ENCODE data around the gene HKDC1.

HKDC1 gene

DNA sequence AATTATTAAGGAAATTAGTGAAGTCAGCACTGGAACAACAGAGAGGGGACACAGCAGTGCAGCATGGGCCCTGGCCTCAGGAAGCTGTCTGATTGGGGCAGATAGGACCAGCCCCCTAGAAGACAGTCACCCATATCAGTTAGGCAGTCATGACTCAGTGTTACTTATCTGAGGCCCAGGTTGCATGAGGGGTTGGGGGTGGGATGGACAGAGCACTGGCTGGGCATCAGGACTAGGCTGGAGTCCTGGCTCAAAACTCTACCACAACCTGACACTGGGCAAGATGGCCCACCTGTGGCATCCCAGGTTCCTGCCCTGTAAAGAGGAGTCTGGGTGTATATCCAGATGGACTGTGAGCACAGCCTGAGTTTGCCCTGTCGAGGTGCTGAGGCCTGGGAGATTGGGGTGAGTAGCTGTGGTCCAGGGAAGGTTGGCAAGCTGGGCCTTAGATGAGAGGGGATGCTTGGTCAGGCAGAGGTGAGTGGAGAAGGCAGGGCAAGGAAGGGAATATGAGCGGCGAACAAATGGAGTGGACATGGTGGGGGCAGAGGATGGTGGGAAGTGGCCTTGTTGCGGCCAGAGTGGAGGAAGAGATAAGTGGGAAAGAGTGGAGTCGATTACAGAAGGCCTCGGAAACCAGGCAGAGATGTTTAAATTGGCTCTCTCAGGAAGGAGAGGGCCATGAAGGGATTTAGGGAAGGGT lies 95.6 kb downstream of the HKDC1 start:
- Histone ChIP-seq H3K9ac (ENCODE audit: low read length) (no peak overlapping the region), H3K9me3 (ENCODE audit: insufficient read depth, low read length) (no peaks in the 10 kb centered on the region), H3K4me3 (ENCODE audit: insufficient read depth, low read length, poor library complexity, severe bottlenecking) (no peak overlapping the region), H4K20me1 (ENCODE audit: low read depth, low read length) (no peaks in the 10 kb centered on the region), H3K9me2 (replicated peaks; ENCODE audit: insufficient read depth, low read length) (no peaks in the 10 kb centered on the region), H3K4me2 (ENCODE audit: low read depth, low read length, poor library complexity, severe bottlenecking) (no peak overlapping the region), H2AFZ (ENCODE audit: low read depth, low read length, severe bottlenecking) (no peak overlapping the region), H3K27me3 (ENCODE audit: low read length) (no peaks in the 10 kb centered on the region), H3K36me3 (ENCODE audit: low read length) (no peaks in the 10 kb centered on the region), H3K79me2 (ENCODE audit: insufficient read depth, low read length) (peaks cover 11% of the 10 kb centered on the region; the same call in 1 of the 2 replicates), H3K27ac (ENCODE audit: low read depth, low read length) (no peak overlapping the region), H3F3A (ENCODE audit: insufficient read depth) (peaks cover 13% of the 10 kb centered on the region)
- TF ChIP-seq, protein P1, sequence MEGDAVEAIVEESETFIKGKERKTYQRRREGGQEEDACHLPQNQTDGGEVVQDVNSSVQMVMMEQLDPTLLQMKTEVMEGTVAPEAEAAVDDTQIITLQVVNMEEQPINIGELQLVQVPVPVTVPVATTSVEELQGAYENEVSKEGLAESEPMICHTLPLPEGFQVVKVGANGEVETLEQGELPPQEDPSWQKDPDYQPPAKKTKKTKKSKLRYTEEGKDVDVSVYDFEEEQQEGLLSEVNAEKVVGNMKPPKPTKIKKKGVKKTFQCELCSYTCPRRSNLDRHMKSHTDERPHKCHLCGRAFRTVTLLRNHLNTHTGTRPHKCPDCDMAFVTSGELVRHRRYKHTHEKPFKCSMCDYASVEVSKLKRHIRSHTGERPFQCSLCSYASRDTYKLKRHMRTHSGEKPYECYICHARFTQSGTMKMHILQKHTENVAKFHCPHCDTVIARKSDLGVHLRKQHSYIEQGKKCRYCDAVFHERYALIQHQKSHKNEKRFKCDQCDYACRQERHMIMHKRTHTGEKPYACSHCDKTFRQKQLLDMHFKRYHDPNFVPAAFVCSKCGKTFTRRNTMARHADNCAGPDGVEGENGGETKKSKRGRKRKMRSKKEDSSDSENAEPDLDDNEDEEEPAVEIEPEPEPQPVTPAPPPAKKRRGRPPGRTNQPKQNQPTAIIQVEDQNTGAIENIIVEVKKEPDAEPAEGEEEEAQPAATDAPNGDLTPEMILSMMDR (IDR thresholded peaks at IDR 0.05; ENCODE audit: insufficient read depth, low read length, poor library complexity, severe bottlenecking): no peak
- no peak for TF ChIP-seq EZH2phosphoT487 (conservative IDR thresholded peaks at IDR 0.05; ENCODE audit: low read length)

DNA sequence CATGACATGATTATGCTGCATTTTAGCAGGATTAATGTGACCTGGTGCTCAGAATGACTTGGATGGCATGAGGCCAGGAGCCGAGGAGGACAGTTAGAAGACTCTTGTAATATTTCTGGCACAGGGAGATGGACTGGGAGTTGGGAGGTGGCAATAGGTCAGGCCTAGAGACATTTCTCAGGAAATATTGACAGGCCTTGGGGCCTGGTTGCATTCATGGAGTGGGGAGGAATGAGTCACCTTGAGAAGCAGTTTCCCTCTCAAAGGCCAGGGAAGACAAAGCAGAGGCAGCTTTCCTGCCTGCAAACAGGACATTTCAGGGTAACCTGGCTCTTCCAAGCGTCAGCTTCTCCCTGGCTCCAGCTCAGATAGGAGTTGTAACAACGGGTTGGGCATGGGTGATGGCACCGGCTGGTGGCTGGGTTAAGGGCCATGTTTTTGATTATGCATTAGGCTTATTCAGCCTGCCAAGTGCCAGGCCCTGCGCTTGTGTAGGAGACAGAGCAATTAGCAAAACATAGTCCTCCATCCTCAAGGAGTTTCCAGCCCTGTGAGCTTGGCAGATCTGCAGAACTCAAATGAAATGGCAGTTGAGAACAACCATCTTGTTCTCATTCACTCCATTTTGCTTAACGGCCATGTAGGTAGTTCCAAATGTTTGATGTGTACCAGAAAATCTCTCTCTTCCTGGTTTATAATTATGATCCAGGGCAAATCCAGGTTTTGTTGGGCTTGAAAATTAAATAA lies 96.4 kb downstream of the HKDC1 start:
- Histone ChIP-seq H4K20me1 (ENCODE audit: low read depth, low read length) (no peaks in the 10 kb centered on the region), H3K27me3 (ENCODE audit: low read length) (no peaks in the 10 kb centered on the region), H3F3A (ENCODE audit: insufficient read depth) (peaks cover 13% of the 10 kb centered on the region), H3K9me2 (replicated peaks; ENCODE audit: insufficient read depth, low read length) (no peaks in the 10 kb centered on the region), H3K36me3 (ENCODE audit: low read length) (no peaks in the 10 kb centered on the region), H3K4me3 (ENCODE audit: insufficient read depth, low read length, poor library complexity, severe bottlenecking) (no peak overlapping the region), H3K4me2 (ENCODE audit: low read depth, low read length, poor library complexity, severe bottlenecking) (no peak overlapping the region), H3K9ac (ENCODE audit: low read length) (no peak overlapping the region), H3K79me2 (ENCODE audit: insufficient read depth, low read length) (peaks cover 17% of the 10 kb centered on the region; the same call in 1 of the 2 replicates), H3K9me3 (ENCODE audit: insufficient read depth, low read length) (no peaks in the 10 kb centered on the region), H2AFZ (ENCODE audit: low read depth, low read length, severe bottlenecking) (peak overlapping the region; percentile 87), H3K27ac (ENCODE audit: low read depth, low read length) (no peak overlapping the region)
- TF ChIP-seq EZH2phosphoT487 (conservative IDR thresholded peaks at IDR 0.05; ENCODE audit: low read length): no peak
- TF ChIP-seq, protein P1 (IDR thresholded peaks at IDR 0.05; ENCODE audit: insufficient read depth, low read length, poor library complexity, severe bottlenecking): no peak
